Stomach (tissue), 4 donors: Measurements from ENCODE around the gene GPC4.

ENCODE experiments used
- CTCF ChIP-seq, 7 experiments: fragments of 450-650 bp in 4 of 7; fragments of 200-600 bp in 3 of 7; sonication (generic) in 3 of 7; IDR thresholded peaks; one replicate each; pipeline ENCODE4 v1.5.1; 2016 to 2019; ENCODE audit warnings: antibody characterized with exemption in 7 of 7, control low read depth in 2 of 7, mild to moderate bottlenecking in 1 of 7
- EP300 ChIP-seq: sonication (generic); formaldehyde crosslinking; IDR thresholded peaks from one replicate; pipeline ENCODE4 v1.6.1; 2017; ENCODE audit warnings: antibody characterized with exemption
- POLR2A ChIP-seq, 4 donors: fragments of 450-650 bp; IDR thresholded peaks; one replicate each; pipeline ENCODE4 v1.6.1; 2016; ENCODE audit warnings: antibody characterized with exemption in 4 of 4, control low read depth in 2 of 4, mild to moderate bottlenecking in 1 of 4, moderate library complexity in 1 of 4
- POLR2AphosphoS5 ChIP-seq, 3 donors: sonication (generic); formaldehyde crosslinking; IDR thresholded peaks; one replicate each; pipeline ENCODE4 v1.6.1; 2016; ENCODE audit warnings: antibody characterized with exemption in 3 of 3

DNA sequence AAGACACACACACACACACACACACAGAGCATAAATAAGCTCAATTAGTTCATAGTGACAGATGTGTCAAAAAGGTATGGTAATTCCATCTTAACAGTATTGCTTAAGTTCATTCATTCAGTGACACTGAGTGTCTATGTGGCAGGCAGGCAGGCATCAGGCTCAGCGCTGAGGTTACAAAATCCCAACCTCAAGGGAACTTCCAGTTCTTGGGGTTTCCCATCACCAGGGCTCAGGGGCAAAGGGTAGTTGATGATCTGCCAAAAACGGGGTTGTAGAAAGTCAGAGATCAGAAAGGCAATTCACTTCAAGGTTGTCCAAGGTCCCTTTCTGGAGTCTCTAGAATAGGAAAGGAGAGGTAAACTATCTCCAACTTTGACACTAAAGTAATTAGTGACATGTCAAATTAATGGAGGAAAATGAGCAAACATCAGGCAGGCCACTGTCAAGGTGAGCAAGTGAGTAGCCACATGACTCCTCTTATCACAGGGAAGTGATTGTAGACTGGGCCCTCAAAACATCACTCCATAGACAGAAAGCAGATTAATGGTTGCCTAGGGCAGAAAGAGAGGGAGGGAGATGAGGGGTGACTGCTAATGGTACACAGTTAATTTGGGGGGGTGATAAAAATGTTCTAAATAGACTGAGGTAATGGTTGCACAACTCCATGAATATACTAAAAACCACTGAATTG, 41.8 kb downstream of the GPC4 start:
- no peak for TF ChIP-seq CTCF (IDR thresholded peaks at IDR 0.05)
- no peak for TF ChIP-seq POLR2AphosphoS5 (IDR thresholded peaks at IDR 0.05)
- no peak for TF ChIP-seq POLR2A (IDR thresholded peaks at IDR 0.05)
- no peak for TF ChIP-seq EP300
